Measurements from ENCODE around the gene MRPS34. TPM values are rescaled to one million over a fixed set of nuclear protein-coding genes. Genes with fewer than 3 reads are reported as not detected.

MRPS34 gene
- total and polyA plus RNA-seq, 10 of the 15 experiments (the other 5 are each of a cell fraction or from before 2014, with no cell fraction given), result 3.6 to 285 (median 147) TPM

GRCh38 chr16:1790611-1791255 is 17.8 kb upstream of the MRPS34 start (continued):
- TF ChIP-seq MXI1 (IDR thresholded peaks at IDR 0.05; ENCODE audit: low read depth, low read length), result no peak

GRCh38 chr16:1790261-1790610 is 17.3 kb upstream of the MRPS34 start:
- WGBS (ENCODE audit: insufficient coverage, insufficient replicate concordance, low lambda C conversion rate, missing lambda C conversion rate), result 97% methylated on average over 15 of the region's 15 CpGs
- H3K4me1 ChIP-seq (ENCODE audit: control insufficient read depth, insufficient read depth, low read length), result no peaks in the 10 kb centered on the region
- POLR2A ChIA-PET, result no interaction called here

GRCh38 chr16:1789643-1790045 is 16.7 kb upstream of the MRPS34 start:
- Histone ChIP-seq H3K27me3 (replicated peaks in 1 of 2; ENCODE audit: control insufficient read depth in 2 of 2, insufficient read depth in 2 of 2, low read length in 1 of 2) (no peaks in the 10 kb centered on the region), H3K9me3 (replicated peaks; ENCODE audit: control insufficient read depth, insufficient read depth, low read length) (no peaks in the 10 kb centered on the region), H2AFZ (ENCODE audit: control insufficient read depth, low read depth, low read length) (no peak overlapping the region), H3K36me3 (ENCODE audit: control insufficient read depth in 2 of 2, insufficient read depth in 2 of 2, low read length in 1 of 2) (peaks cover 5 to 12% of the 10 kb centered on the region in 2 experiments; a peak in 3 of 4 replicates), H4K20me1 (ENCODE audit: control insufficient read depth, insufficient read depth) (no peaks in the 10 kb centered on the region), H3K9ac (ENCODE audit: control insufficient read depth, insufficient read depth, low read length) (no peak overlapping the region), H3K4me1 (ENCODE audit: control insufficient read depth, insufficient read depth, low read length) (no peaks in the 10 kb centered on the region), H3K4me2 (ENCODE audit: control insufficient read depth, insufficient read depth) (no peak overlapping the region), H3K27ac (ENCODE audit: control insufficient read depth, insufficient read depth) (no peak overlapping the region), H3K79me2 (ENCODE audit: control insufficient read depth, insufficient read depth, low read length) (peaks cover 5% of the 10 kb centered on the region), H3K4me3 (no peak overlapping the region)
- intact Hi-C loops (cut with micrococcal nuclease; ENCODE audit: unreplicated experiment) (no loop called here), in situ Hi-C loops (cut with MboI) (no loop called here)
- no peak for TF ChIP-seq STAT3 (IDR thresholded peaks at IDR 0.05; ENCODE audit: low read depth, low read length)
- TF ChIP-seq NFXL1 (IDR thresholded peaks at IDR 0.05; ENCODE audit: borderline replicate concordance), result no peak
- peak; percentile 11; the same call in 1 of the 2 replicates for TF ChIP-seq POLR2A (IDR thresholded peaks at IDR 0.05; ENCODE audit: low read depth, low read length)
- TF ChIP-seq JUNB (IDR thresholded peaks at IDR 0.05), result no peak
- WGBS (ENCODE audit: insufficient coverage, insufficient replicate concordance, low lambda C conversion rate, missing lambda C conversion rate), result 92% methylated on average over 16 of the region's 25 CpGs
- ChIA-PET RAD21 (ENCODE audit: unreplicated experiment) (no interaction called here), SMC1A (ENCODE audit: uncharacterized antibody, unreplicated experiment) (no interaction called here), POLR2A (no interaction called here), CTCF (no interaction called here)
- BruUV-seq (replicated peaks), result no TSS peak
- no peak for FAIRE-seq
- DNase-seq (ENCODE audit: low read depth, low spot score), result no peak
- ATAC-seq, result no peak

More at GRCh38 chr16:1790261-1790610, 17.3 kb upstream of the MRPS34 start:
- CTCF ChIA-PET, result no interaction called here
- Histone ChIP-seq H3K4me2 (ENCODE audit: control insufficient read depth, insufficient read depth) (no peak overlapping the region), H3K79me2 (ENCODE audit: control insufficient read depth, insufficient read depth, low read length) (peaks cover 2% of the 10 kb centered on the region), H3K9ac (ENCODE audit: control insufficient read depth, insufficient read depth, low read length) (no peak overlapping the region), H3K4me3 (no peak overlapping the region), H3K27ac (ENCODE audit: control insufficient read depth, insufficient read depth) (no peak overlapping the region), H4K20me1 (ENCODE audit: control insufficient read depth, insufficient read depth) (no peaks in the 10 kb centered on the region), H3K27me3 (replicated peaks in 1 of 2; ENCODE audit: control insufficient read depth in 2 of 2, insufficient read depth in 2 of 2, low read length in 1 of 2) (no peaks in the 10 kb centered on the region), H3K9me3 (replicated peaks; ENCODE audit: control insufficient read depth, insufficient read depth, low read length) (no peaks in the 10 kb centered on the region), H2AFZ (ENCODE audit: control insufficient read depth, low read depth, low read length) (no peak overlapping the region), H3K36me3 (ENCODE audit: control insufficient read depth in 2 of 2, insufficient read depth in 2 of 2, low read length in 1 of 2) (peaks cover under 1 to 12% of the 10 kb centered on the region in 2 experiments; a peak in 3 of 4 replicates)
- no peak for TF ChIP-seq NFYA (IDR thresholded peaks at IDR 0.05; ENCODE audit: borderline replicate concordance, low read depth, low read length)
- TF ChIP-seq CHD4 (IDR thresholded peaks at IDR 0.05), result no peak
- TF ChIP-seq FOXK2 (IDR thresholded peaks at IDR 0.05), result no peak
- no peak for FAIRE-seq
- no TSS peak for BruUV-seq (replicated peaks)
- SMC1A ChIA-PET (ENCODE audit: uncharacterized antibody, unreplicated experiment), result no interaction called here
- in situ Hi-C loops (cut with MboI) (no loop called here), intact Hi-C loops (cut with micrococcal nuclease; ENCODE audit: unreplicated experiment) (no loop called here)
- ATAC-seq, result no peak
- DNase-seq (ENCODE audit: low read depth, low spot score), result no peak
- RAD21 ChIA-PET (ENCODE audit: unreplicated experiment), result no interaction called here

Data from GM12878 (cell line).